ENCODE results near the gene IGSF21. TPM values are rescaled to one million over a fixed set of nuclear protein-coding genes. Genes with fewer than 3 reads are reported as not detected.

IGSF21 gene
- total and polyA plus RNA-seq, 3 experiments from 2014 or later, result not detected

DNA sequence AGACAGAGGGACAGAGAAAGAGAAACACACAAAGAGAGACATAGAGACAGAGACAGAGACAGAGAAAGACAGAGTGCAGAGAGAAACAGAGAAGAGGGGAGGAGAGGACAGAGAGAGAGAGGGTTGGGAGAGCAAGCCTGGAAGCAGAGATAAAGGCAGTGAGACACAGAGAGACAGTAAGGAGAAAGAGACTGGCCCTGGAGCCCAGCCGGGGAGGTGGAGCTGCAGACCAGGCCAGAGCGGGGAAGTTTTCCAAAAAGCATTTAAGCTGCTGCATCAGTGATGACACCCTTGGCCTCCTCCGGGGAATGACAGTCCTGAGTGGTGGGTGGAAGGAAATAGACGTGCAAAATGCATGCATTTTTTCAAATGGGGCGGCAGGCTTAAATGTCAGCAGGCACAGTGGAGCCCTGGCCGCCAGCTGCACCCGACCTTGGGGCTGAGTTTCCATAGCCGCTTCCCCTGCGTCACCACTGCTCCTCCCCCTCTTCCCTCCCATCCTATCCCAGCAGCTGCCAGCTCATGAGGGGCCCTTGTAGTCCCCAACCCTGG is 277.7 kb downstream of the IGSF21 start:
- H3K9me3 Mint-ChIP-seq, result peaks cover 0 to 8% (median 1%) of the 10 kb centered on the region in 5 donors
- no peak for DNase-seq
- CTCF ChIA-PET, result no interaction called here

DNA sequence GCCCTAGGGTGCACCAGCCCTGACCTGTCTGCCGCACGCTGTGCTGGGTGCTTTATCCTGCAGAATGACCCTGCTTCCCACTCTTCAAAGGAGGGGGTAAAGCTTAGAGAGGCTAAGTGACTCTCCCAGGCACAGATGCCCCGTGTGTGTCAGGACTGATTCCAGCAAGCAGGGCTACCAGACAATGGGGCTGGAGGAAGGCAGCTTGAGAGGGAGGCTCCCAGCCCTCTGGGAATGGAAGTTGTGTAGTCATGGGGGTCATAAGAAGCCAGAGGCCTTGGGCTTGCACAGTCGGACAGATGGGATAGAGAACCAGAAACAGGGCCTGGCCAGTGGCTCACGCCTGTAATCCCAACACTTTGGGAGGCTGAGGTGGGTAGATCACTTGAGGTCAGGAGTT is 279.0 kb downstream of the IGSF21 start:
- no peaks in the 10 kb centered on the region for H3K36me3 ChIP-seq (ENCODE audit: insufficient read depth, low read length)
- no peaks in the 10 kb centered on the region for H3K4me1 ChIP-seq (ENCODE audit: insufficient read depth, low read length)
- H3K4me1 Mint-ChIP-seq, result no peaks in the 10 kb centered on the region
- no peak overlapping the region for H3K27ac ChIP-seq (ENCODE audit: low read depth, low read length)
- ChIA-PET POLR2A (no interaction called here), CTCF (no interaction called here)
- H3K36me3 Mint-ChIP-seq, result no peaks in the 10 kb centered on the region
- H3K27ac Mint-ChIP-seq, result no peak overlapping the region
- no peaks in the 10 kb centered on the region for H3K9me3 ChIP-seq (ENCODE audit: low read length)
- no peak overlapping the region for H3K4me3 Mint-ChIP-seq
- peaks cover 17 to 39% of the 10 kb centered on the region in 2 donors for H3K27me3 Mint-ChIP-seq
- peaks cover 0 to 3% (median 0%) of the 10 kb centered on the region in 5 donors for H3K9me3 Mint-ChIP-seq
- no peak for DNase-seq
- H3K27me3 ChIP-seq (ENCODE audit: insufficient read depth, low read length, poor library complexity, severe bottlenecking), result no peaks in the 10 kb centered on the region
- H3K4me3 ChIP-seq (ENCODE audit: low read length), result no peak overlapping the region

More for the DNA sequence above, 277.7 kb downstream of the IGSF21 start:
- no peaks in the 10 kb centered on the region for H3K36me3 Mint-ChIP-seq
- H3K27ac Mint-ChIP-seq, result no peak overlapping the region
- Histone ChIP-seq H3K36me3 (ENCODE audit: insufficient read depth, low read length) (no peaks in the 10 kb centered on the region), H3K27me3 (ENCODE audit: insufficient read depth, low read length, poor library complexity, severe bottlenecking) (no peaks in the 10 kb centered on the region), H3K4me3 (ENCODE audit: low read length) (no peak overlapping the region), H3K4me1 (ENCODE audit: insufficient read depth, low read length) (no peaks in the 10 kb centered on the region), H3K27ac (ENCODE audit: low read depth, low read length) (no peak overlapping the region), H3K9me3 (ENCODE audit: low read length) (no peaks in the 10 kb centered on the region)
- H3K27me3 Mint-ChIP-seq, result peaks cover 17 to 45% of the 10 kb centered on the region in 2 donors
- POLR2A ChIA-PET, result no interaction called here
- H3K4me1 Mint-ChIP-seq, result no peaks in the 10 kb centered on the region
- no peak overlapping the region for H3K4me3 Mint-ChIP-seq

DNA sequence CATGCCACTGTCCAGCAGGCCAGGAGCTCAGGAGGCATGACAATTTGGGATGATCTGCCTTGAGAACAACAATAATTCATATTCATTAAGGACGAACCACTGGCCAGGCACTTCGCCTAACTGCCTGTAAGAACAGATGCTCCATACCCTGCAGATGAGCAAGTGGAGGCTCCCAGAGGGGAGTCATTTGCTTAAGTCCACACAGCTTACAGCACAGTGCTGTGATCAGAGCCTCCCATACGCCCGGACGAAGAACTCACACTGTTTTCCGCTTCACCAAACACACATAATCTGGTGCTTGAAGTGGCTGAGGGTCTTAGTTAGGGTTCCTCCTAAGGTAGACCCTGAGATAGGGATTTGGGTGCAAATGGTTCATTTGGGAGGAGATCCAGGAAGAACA is 279.7 kb downstream of the IGSF21 start:
- H3K27ac ChIP-seq (ENCODE audit: low read depth, low read length), result no peak overlapping the region
- no peak overlapping the region for H3K4me3 Mint-ChIP-seq
- H3K9me3 ChIP-seq (ENCODE audit: low read length), result no peaks in the 10 kb centered on the region
- H3K4me1 Mint-ChIP-seq, result no peaks in the 10 kb centered on the region
- CTCF ChIA-PET, result no interaction called here
- no peaks in the 10 kb centered on the region for H3K9me3 Mint-ChIP-seq
- POLR2A ChIA-PET, result no interaction called here
- peaks cover 17 to 34% of the 10 kb centered on the region in 2 donors for H3K27me3 Mint-ChIP-seq
- H3K36me3 Mint-ChIP-seq, result no peaks in the 10 kb centered on the region
- H3K27me3 ChIP-seq (ENCODE audit: insufficient read depth, low read length, poor library complexity, severe bottlenecking), result no peaks in the 10 kb centered on the region
- DNase-seq, result no peak
- H3K4me1 ChIP-seq (ENCODE audit: insufficient read depth, low read length), result no peaks in the 10 kb centered on the region
- no peak overlapping the region for H3K27ac Mint-ChIP-seq
- no peak overlapping the region for H3K4me3 ChIP-seq (ENCODE audit: low read length)
- H3K36me3 ChIP-seq (ENCODE audit: insufficient read depth, low read length), result no peaks in the 10 kb centered on the region

DNA sequence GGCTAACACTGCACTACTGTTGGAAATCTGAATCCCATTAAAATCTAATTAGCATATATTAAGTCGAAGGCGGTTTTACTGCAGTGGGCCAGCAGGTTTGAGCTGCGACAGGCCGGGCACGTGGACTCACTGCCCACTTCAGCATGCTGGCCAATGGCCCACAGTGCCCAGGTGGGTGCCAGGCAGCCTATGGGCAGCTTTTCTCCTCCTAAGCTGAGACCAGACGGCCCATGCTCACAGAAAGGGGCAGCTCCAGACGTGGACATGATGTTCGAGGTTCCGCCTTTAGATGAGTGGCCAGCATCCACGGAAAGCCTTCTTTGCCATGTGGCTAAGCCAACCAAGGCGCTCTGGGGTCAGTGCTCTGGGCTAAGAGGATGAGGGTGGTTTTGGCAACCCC is 283.4 kb downstream of the IGSF21 start:
- Mint-ChIP-seq H3K36me3 (no peaks in the 10 kb centered on the region), H3K9me3 (no peaks in the 10 kb centered on the region)

DNA sequence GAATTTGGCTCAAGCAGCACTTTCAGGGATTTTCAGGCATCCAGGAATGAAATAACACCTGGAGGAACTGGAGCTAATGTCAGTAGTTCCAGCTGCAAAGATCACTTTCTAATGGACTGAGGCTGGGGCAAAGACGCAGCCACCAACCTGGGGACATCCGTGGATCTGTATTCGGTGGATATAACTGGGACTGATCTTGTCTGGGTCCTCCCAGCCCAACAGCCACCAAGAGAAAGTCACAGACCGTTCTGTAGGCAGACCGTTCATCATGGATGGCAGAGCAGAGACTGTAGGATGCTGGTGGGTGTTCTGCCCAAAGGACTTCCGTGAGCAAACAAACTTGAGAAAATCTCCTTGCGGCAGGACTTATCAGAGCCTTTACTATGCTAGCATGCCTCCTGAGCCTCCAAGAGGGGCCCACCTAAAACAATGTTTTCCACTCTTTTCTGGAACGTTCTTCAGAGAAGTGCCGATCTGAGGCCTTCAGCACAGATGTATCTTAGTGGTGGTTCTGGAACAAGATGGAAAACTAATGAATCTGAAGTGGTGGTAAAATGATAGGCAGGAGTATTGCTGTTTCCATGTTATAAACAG is 287.1 kb downstream of the IGSF21 start:
- H3K4me1 ChIP-seq (ENCODE audit: insufficient read depth, low read length), result no peaks in the 10 kb centered on the region
- no peak overlapping the region for H3K4me3 Mint-ChIP-seq
- H3K9me3 ChIP-seq (ENCODE audit: low read length), result no peaks in the 10 kb centered on the region
- H3K27ac ChIP-seq (ENCODE audit: low read depth, low read length), result no peak overlapping the region
- H3K27ac Mint-ChIP-seq, result no peak overlapping the region
- H3K4me1 Mint-ChIP-seq, result no peaks in the 10 kb centered on the region
- no peak for DNase-seq
- no peak overlapping the region for H3K4me3 ChIP-seq (ENCODE audit: low read length)
- ChIA-PET CTCF (no interaction called here), POLR2A (no interaction called here)
- no peaks in the 10 kb centered on the region for H3K9me3 Mint-ChIP-seq
- H3K27me3 Mint-ChIP-seq, result peaks cover 13 to 16% of the 10 kb centered on the region in 2 donors
- H3K27me3 ChIP-seq (ENCODE audit: insufficient read depth, low read length, poor library complexity, severe bottlenecking), result no peaks in the 10 kb centered on the region
- no peaks in the 10 kb centered on the region for H3K36me3 Mint-ChIP-seq
- H3K36me3 ChIP-seq (ENCODE audit: insufficient read depth, low read length), result no peaks in the 10 kb centered on the region

More for the DNA sequence above, 283.4 kb downstream of the IGSF21 start:
- Histone ChIP-seq H3K27me3 (ENCODE audit: insufficient read depth, low read length, poor library complexity, severe bottlenecking) (no peaks in the 10 kb centered on the region), H3K36me3 (ENCODE audit: insufficient read depth, low read length) (no peaks in the 10 kb centered on the region), H3K9me3 (ENCODE audit: low read length) (no peaks in the 10 kb centered on the region), H3K4me1 (ENCODE audit: insufficient read depth, low read length) (no peaks in the 10 kb centered on the region), H3K27ac (ENCODE audit: low read depth, low read length) (no peak overlapping the region), H3K4me3 (ENCODE audit: low read length) (no peak overlapping the region)
- Mint-ChIP-seq H3K4me3 (no peak overlapping the region), H3K27me3 (peaks cover 10 to 14% of the 10 kb centered on the region in 2 donors), H3K27ac (no peak overlapping the region), H3K4me1 (no peaks in the 10 kb centered on the region)
- POLR2A ChIA-PET, result no interaction called here
- CTCF ChIA-PET, result no interaction called here
- DNase-seq, result no peak

DNA sequence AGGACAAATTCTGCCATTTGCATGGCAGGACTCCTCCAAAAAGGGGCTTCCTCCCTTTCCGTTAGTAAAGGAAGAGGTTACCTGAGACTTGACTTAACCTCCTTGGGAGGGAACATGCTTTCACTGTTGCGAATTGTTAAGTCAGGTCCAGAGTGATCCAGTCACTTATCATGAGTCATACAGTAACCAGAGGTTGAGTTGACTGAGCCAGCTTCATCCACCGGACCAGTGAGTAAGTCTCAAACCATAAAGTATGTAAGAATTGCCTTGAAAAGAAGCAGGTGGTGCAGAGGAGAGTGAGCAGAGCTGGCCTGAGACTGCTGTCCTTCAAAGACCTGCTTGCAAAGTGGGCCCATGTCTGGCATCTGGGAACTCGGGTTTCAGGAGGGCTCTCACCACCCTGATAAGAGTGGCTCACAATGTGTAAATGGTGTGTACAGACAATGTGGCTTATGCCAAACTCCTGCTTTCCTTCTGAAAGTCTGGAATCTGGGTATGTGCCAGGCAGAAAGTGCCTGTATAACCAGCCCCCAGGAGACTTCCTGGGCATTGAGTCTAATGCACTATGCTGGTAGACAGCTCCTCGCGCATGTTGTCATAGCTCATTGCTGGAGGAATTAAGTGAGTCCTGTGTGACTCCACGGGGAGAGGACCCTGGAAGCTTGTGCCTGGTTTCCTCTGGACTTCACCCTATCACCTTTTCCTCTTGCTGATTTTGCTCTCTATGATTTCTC is 288.8 kb downstream of the IGSF21 start:
- Mint-ChIP-seq H3K27me3 (peaks cover 15 to 16% of the 10 kb centered on the region in 2 donors), H3K4me3 (no peak overlapping the region), H3K9me3 (no peaks in the 10 kb centered on the region), H3K4me1 (no peaks in the 10 kb centered on the region), H3K27ac (no peak overlapping the region), H3K36me3 (no peaks in the 10 kb centered on the region)
- ChIA-PET CTCF (no interaction called here), POLR2A (no interaction called here)
- Histone ChIP-seq H3K9me3 (ENCODE audit: low read length) (no peaks in the 10 kb centered on the region), H3K27me3 (ENCODE audit: insufficient read depth, low read length, poor library complexity, severe bottlenecking) (no peaks in the 10 kb centered on the region), H3K36me3 (ENCODE audit: insufficient read depth, low read length) (no peaks in the 10 kb centered on the region), H3K27ac (ENCODE audit: low read depth, low read length) (no peak overlapping the region), H3K4me1 (ENCODE audit: insufficient read depth, low read length) (no peaks in the 10 kb centered on the region), H3K4me3 (ENCODE audit: low read length) (no peak overlapping the region)
- no peak for DNase-seq

DNA sequence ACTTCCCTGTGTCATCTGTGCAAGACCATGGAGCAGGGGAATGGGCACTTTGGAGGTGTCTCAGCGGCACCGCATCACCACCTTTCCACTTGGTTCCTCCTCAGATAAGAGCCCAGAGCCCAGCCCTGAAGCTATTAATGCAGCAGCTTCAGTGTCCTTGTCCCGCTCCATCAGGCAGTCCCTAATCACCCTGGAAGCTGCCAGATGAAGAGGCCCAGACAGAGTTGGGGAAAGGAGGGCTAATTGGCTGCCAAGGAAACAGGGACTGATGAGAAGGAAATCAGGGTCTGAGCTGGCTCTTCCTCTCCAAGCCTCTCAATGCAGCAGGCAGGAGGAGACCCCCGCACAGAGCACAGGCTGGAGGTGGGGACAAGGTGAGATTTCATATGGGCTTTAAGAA is 290.0 kb downstream of the IGSF21 start:
- H3K4me1 ChIP-seq (ENCODE audit: insufficient read depth, low read length), result no peaks in the 10 kb centered on the region
- no peak overlapping the region for H3K27ac ChIP-seq (ENCODE audit: low read depth, low read length)
- no peak for DNase-seq
- Mint-ChIP-seq H3K27me3 (peaks cover 15 to 16% of the 10 kb centered on the region in 2 donors), H3K4me1 (no peaks in the 10 kb centered on the region), H3K27ac (no peak overlapping the region), H3K9me3 (no peaks in the 10 kb centered on the region), H3K36me3 (no peaks in the 10 kb centered on the region), H3K4me3 (no peak overlapping the region)
- no peaks in the 10 kb centered on the region for H3K27me3 ChIP-seq (ENCODE audit: insufficient read depth, low read length, poor library complexity, severe bottlenecking)
- no peak overlapping the region for H3K4me3 ChIP-seq (ENCODE audit: low read length)
- no peaks in the 10 kb centered on the region for H3K36me3 ChIP-seq (ENCODE audit: insufficient read depth, low read length)
- H3K9me3 ChIP-seq (ENCODE audit: low read length), result no peaks in the 10 kb centered on the region
- ChIA-PET POLR2A (no interaction called here), CTCF (no interaction called here)

DNA sequence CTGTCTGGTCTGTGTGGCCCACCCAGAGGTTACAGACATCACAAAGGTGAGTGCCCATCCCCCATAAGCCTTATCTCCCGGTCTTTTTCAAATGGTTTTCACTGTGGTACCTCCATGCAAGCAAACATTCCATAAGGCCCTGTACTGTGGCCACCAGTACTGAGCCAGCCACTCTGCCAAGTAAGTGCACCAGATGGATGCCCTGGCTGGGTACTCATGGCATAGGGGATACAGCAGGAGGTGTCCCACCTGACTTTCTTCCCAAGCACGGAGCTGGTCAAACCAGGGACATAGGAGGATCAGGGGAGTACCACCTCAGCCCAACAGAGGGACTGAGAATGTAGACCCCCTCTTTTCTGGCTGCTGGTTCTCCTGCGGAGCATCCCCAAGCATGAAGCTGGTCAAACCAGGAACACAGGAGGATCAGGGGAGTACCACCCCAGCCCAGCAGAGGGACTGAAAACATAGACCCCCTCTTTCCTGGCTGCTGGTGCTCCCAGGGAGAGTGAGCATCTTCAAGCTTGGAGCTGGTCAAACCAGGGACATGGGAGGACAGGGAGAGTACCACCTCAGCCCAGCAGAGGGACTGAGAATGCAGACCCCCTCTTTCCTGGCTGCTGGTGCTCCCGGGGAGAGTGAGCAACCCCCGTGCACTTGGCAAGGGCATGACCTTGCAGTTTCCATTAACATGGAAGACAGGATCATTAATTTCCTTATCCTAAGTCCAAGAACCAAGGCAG is 291.4 kb downstream of the IGSF21 start:
- Histone ChIP-seq H3K27ac (ENCODE audit: low read depth, low read length) (no peak overlapping the region), H3K4me1 (ENCODE audit: insufficient read depth, low read length) (no peaks in the 10 kb centered on the region), H3K36me3 (ENCODE audit: insufficient read depth, low read length) (no peaks in the 10 kb centered on the region), H3K27me3 (ENCODE audit: insufficient read depth, low read length, poor library complexity, severe bottlenecking) (no peaks in the 10 kb centered on the region), H3K9me3 (ENCODE audit: low read length) (no peaks in the 10 kb centered on the region), H3K4me3 (ENCODE audit: low read length) (no peak overlapping the region)
- Mint-ChIP-seq H3K36me3 (no peaks in the 10 kb centered on the region), H3K4me3 (no peak overlapping the region), H3K27me3 (peaks cover 16 to 19% of the 10 kb centered on the region in 2 donors), H3K4me1 (no peaks in the 10 kb centered on the region), H3K9me3 (no peaks in the 10 kb centered on the region), H3K27ac (no peak overlapping the region)
- CTCF ChIA-PET, result no interaction called here
- DNase-seq, result no peak
- POLR2A ChIA-PET, result no interaction called here

All from CD8-positive, alpha-beta memory T cell (primary cell).